CD4-positive, alpha-beta T cell treated with Interleukin-4 for 1 hour (primary cell): ENCODE measurements around the gene CLIC5.
A peak's percentile ranks its signal among the peaks of the same experiment; 100 is the strongest.
"Not testable (repeated sequence)": the region's sequence is repeated elsewhere in the genome, so short reads cannot be mapped to it uniquely, and the experiment has no call there.

Experiments
- DNase-seq, 2 donors: peaks; one replicate each; pipeline ENCODE4 v3.0.0-alpha.2; 2020 to 2022

CLIC5 gene

GRCh38 chr6:45959534-45960145 lies 56.0 kb downstream of the CLIC5 start:
- DNase-seq = no peak

GRCh38 chr6:45956663-45957062 lies 59.0 kb downstream of the CLIC5 start:
- DNase-seq = no peak

GRCh38 chr6:45956176-45956575 lies 59.5 kb downstream of the CLIC5 start:
- no peak for DNase-seq

GRCh38 chr6:45955597-45955996 lies 60.1 kb downstream of the CLIC5 start:
- DNase-seq = no peak

GRCh38 chr6:45952546-45952945 lies 63.1 kb downstream of the CLIC5 start:
- DNase-seq = no peak

- DNase-seq = no peak
Observed at GRCh38 chr6:45952168-45952529, 63.5 kb downstream of the CLIC5 start.

GRCh38 chr6:45951321-45952167 lies 64.1 kb downstream of the CLIC5 start:
- no peak for DNase-seq

GRCh38 chr6:45949256-45949655 lies 66.4 kb downstream of the CLIC5 start:
- no peak for DNase-seq

GRCh38 chr6:45947807-45948206 lies 67.9 kb downstream of the CLIC5 start:
- DNase-seq = no peak

GRCh38 chr6:45946887-45947286 lies 68.8 kb downstream of the CLIC5 start:
- DNase-seq = no peak

GRCh38 chr6:45946352-45946751 lies 69.3 kb downstream of the CLIC5 start:
- no peak for DNase-seq

GRCh38 chr6:45942953-45943352 lies 72.7 kb downstream of the CLIC5 start:
- DNase-seq = no peak

- no peak for DNase-seq
Observed at GRCh38 chr6:45933855-45934254, 81.8 kb downstream of the CLIC5 start.

GRCh38 chr6:45931232-45931631 lies 84.4 kb downstream of the CLIC5 start:
- DNase-seq = no peak

GRCh38 chr6:45930420-45931040 lies 85.1 kb downstream of the CLIC5 start:
- peak; percentile 53 to 59 for DNase-seq

GRCh38 chr6:45929421-45930361 lies 86.0 kb downstream of the CLIC5 start:
- no peak for DNase-seq

- no peak for DNase-seq
Observed at GRCh38 chr6:45928721-45929305, 86.8 kb downstream of the CLIC5 start.

- DNase-seq = no peak
Observed at GRCh38 chr6:45927421-45928320, 88.0 kb downstream of the CLIC5 start.

- DNase-seq = not testable (repeated sequence)
Observed at GRCh38 chr6:45926423-45926822, 89.2 kb downstream of the CLIC5 start.

- no peak for DNase-seq
Observed at GRCh38 chr6:45924763-45925342, 90.8 kb downstream of the CLIC5 start.

GRCh38 chr6:45923831-45924391 lies 91.7 kb downstream of the CLIC5 start:
- DNase-seq = no peak
